WTC11 (cell line): ENCODE results near the gene ENTREP3. TPM values are rescaled to one million over a fixed set of nuclear protein-coding genes. Genes with fewer than 3 reads are reported as not detected.

ENCODE experiments used
- AFF4 ChIP-seq: sonication (generic); formaldehyde crosslinking; IDR thresholded peaks from 2 replicates; pipeline ENCODE4 v1.8.1; 2023; ENCODE audit warnings: mild to moderate bottlenecking, missing genetic modification reagents, borderline replicate concordance
- ARID4B ChIP-seq: sonication (generic); formaldehyde crosslinking; IDR thresholded peaks from 2 replicates; pipeline ENCODE4 v1.8.0; 2023; ENCODE audit warnings: missing genetic modification reagents, mild to moderate bottlenecking, borderline replicate concordance
- CDX4 ChIP-seq: fragments of 250-450 bp; sonication (Bioruptor Pico); IDR thresholded peaks from 2 replicates; pipeline ENCODE4 v1.9.0; 2021; ENCODE audit warnings: moderate library complexity, mild to moderate bottlenecking, inconsistent platforms, borderline replicate concordance
- E2F5 ChIP-seq: sonication (generic); formaldehyde crosslinking; IDR thresholded peaks from 2 replicates; pipeline ENCODE4 v1.8.1; 2022; ENCODE audit warnings: mild to moderate bottlenecking, moderate library complexity, missing genetic modification reagents
- EMX1 ChIP-seq: fragments of 250-450 bp; sonication (Bioruptor Pico); IDR thresholded peaks from 2 replicates; pipeline ENCODE4 v1.8.0; 2021; ENCODE audit warnings: mild to moderate bottlenecking
- GTF2I ChIP-seq: fragments of 250-450 bp; sonication (Bioruptor Pico); conservative IDR thresholded peaks from 2 replicates; pipeline ENCODE4 v1.4.0; 2021; ENCODE audit warnings: mild to moderate bottlenecking
- IRF2 ChIP-seq: sonication (generic); formaldehyde crosslinking; IDR thresholded peaks from 2 replicates; pipeline ENCODE4 v1.8.0; 2022; ENCODE audit warnings: low read depth, missing genetic modification reagents, borderline replicate concordance
- KAT7 ChIP-seq: sonication (generic); formaldehyde crosslinking; IDR thresholded peaks from 2 replicates; pipeline ENCODE4 v1.8.1; 2023; ENCODE audit warnings: missing genetic modification reagents, mild to moderate bottlenecking, borderline replicate concordance
- NFYB ChIP-seq: sonication (generic); formaldehyde crosslinking; conservative IDR thresholded peaks from 2 replicates; pipeline ENCODE4 v1.8.0; 2022; ENCODE audit warnings: low read depth, missing genetic modification reagents
- PRRX2 ChIP-seq: fragments of 250-450 bp; sonication (Bioruptor Pico); IDR thresholded peaks from 2 replicates; pipeline ENCODE4 v1.8.0; 2021; ENCODE audit warnings: mild to moderate bottlenecking
- SP1 ChIP-seq: sonication (generic); formaldehyde crosslinking; conservative IDR thresholded peaks from 2 replicates; pipeline ENCODE4 v1.8.1; 2022; ENCODE audit warnings: missing genetic modification reagents
- STAT6 ChIP-seq: sonication (generic); formaldehyde crosslinking; conservative IDR thresholded peaks from 2 replicates; pipeline ENCODE4 v1.8.1; 2023; ENCODE audit warnings: mild to moderate bottlenecking, low read depth, missing genetic modification reagents, moderate library complexity
- TCF7 ChIP-seq: sonication (generic); formaldehyde crosslinking; IDR thresholded peaks from 2 replicates; pipeline ENCODE4 v1.8.0; 2022; ENCODE audit warnings: mild to moderate bottlenecking, low read depth, missing genetic modification reagents, moderate library complexity
- USF1 ChIP-seq: sonication (generic); formaldehyde crosslinking; IDR thresholded peaks from 2 replicates; pipeline ENCODE4 v1.8.0; 2022; ENCODE audit warnings: mild to moderate bottlenecking, missing genetic modification reagents
- USF2 ChIP-seq: sonication (generic); formaldehyde crosslinking; IDR thresholded peaks from 2 replicates; pipeline ENCODE4 v1.8.1; 2023; ENCODE audit warnings: mild to moderate bottlenecking, missing genetic modification reagents, moderate library complexity
- ZMAT4 ChIP-seq: fragments of 250-450 bp; sonication (Bioruptor Pico); IDR thresholded peaks from 2 replicates; pipeline ENCODE4 v1.9.0; 2021; ENCODE audit warnings: mild to moderate bottlenecking
- ZNF138 ChIP-seq: sonication (generic); formaldehyde crosslinking; conservative IDR thresholded peaks from 2 replicates; pipeline ENCODE4 v1.8.1; 2022; ENCODE audit warnings: mild to moderate bottlenecking, moderate library complexity, missing genetic modification reagents
- ZNF219 ChIP-seq: sonication (generic); formaldehyde crosslinking; IDR thresholded peaks from 2 replicates; pipeline ENCODE4 v1.8.0; 2023; ENCODE audit warnings: missing genetic modification reagents, mild to moderate bottlenecking, borderline replicate concordance
- ZNF425 ChIP-seq: fragments of 250-450 bp; sonication (Bioruptor Pico); conservative IDR thresholded peaks from 2 replicates; pipeline ENCODE4 v1.9.0; 2021; ENCODE audit warnings: mild to moderate bottlenecking
- ZNF671 ChIP-seq: fragments of 250-450 bp; sonication (Bioruptor Pico); IDR thresholded peaks from 2 replicates; pipeline ENCODE4 v1.8.0; 2021; ENCODE audit warnings: mild to moderate bottlenecking
- total RNA-seq: library from RNA; stranded (reverse); gene quantifications from 3 replicates; pipeline ENCODE4 v1.2.3, GENCODE V29; 2021

The ENTREP3 gene
- total RNA-seq, 1 experiment from 2014 or later, result 67.8 TPM

- TF ChIP-seq USF2, result peak; percentile 98
- TF ChIP-seq ZNF219, result no peak
- peak; percentile 82 for TF ChIP-seq SP1 (CRISPR knock-in tag)
- peak; percentile 99 for TF ChIP-seq USF1
- no peak; the same call in 1 of the 2 replicates for TF ChIP-seq NFYB (CRISPR knock-in tag)
- TF ChIP-seq ARID4B (CRISPR knock-in tag), result peak; percentile 66; the same call in 1 of the 2 replicates
- TF ChIP-seq EMX1 (CRISPR knock-in tag), result peak; percentile 97
- TF ChIP-seq CDX4, result peak; percentile 51; the same call in 1 of the 2 replicates
- no peak for TF ChIP-seq TCF7 (CRISPR knock-in tag)
- TF ChIP-seq STAT6 (CRISPR knock-in tag), result no peak
- TF ChIP-seq ZNF138 (CRISPR knock-in tag), result no peak
- no peak for TF ChIP-seq E2F5 (CRISPR knock-in tag)
- TF ChIP-seq ZNF671 (CRISPR knock-in tag), result peak; percentile 93
- TF ChIP-seq IRF2 (CRISPR knock-in tag), result no peak
- TF ChIP-seq AFF4, result peak; percentile 86; the same call in 1 of the 2 replicates
- peak; percentile 96 for TF ChIP-seq ZMAT4 (CRISPR knock-in tag)
- TF ChIP-seq KAT7 (CRISPR knock-in tag), result no peak
- peak; percentile 98 for TF ChIP-seq PRRX2
- TF ChIP-seq GTF2I (CRISPR knock-in tag), result no peak
- TF ChIP-seq ZNF425 (CRISPR knock-in tag), result peak; percentile 84; the same call in 1 of the 2 replicates
Observed at GRCh38 chr1:155261852-155262673, 6.8 kb upstream of the ENTREP3 start, which contains the start of gene SCAMP3 (continued).
